Urothelium cell line (cell line): ENCODE data around the gene SLFN13.
"Not testable (repeated sequence)": the region's sequence is repeated elsewhere in the genome, so short reads cannot be mapped to it uniquely, and the experiment has no call there.

Experiments used
- DNase-seq: peaks from one replicate; pipeline ENCODE4 v3.0.0; 2011; ENCODE audit warnings: low spot score, mixed read lengths
- FAIRE-seq: peaks from 2 replicates; lab custom pipeline; 2011; peaks lifted over from hg19 to GRCh38; lab: Jason Lieb, UNC

Gene SLFN13, protein sequence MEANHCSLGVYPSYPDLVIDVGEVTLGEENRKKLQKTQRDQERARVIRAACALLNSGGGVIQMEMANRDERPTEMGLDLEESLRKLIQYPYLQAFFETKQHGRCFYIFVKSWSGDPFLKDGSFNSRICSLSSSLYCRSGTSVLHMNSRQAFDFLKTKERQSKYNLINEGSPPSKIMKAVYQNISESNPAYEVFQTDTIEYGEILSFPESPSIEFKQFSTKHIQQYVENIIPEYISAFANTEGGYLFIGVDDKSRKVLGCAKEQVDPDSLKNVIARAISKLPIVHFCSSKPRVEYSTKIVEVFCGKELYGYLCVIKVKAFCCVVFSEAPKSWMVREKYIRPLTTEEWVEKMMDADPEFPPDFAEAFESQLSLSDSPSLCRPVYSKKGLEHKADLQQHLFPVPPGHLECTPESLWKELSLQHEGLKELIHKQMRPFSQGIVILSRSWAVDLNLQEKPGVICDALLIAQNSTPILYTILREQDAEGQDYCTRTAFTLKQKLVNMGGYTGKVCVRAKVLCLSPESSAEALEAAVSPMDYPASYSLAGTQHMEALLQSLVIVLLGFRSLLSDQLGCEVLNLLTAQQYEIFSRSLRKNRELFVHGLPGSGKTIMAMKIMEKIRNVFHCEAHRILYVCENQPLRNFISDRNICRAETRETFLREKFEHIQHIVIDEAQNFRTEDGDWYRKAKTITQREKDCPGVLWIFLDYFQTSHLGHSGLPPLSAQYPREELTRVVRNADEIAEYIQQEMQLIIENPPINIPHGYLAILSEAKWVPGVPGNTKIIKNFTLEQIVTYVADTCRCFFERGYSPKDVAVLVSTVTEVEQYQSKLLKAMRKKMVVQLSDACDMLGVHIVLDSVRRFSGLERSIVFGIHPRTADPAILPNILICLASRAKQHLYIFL

GRCh38 chr17:35448214-35448898 lies at the start of gene SLFN13:
SLFN13 (minus strand) TSS chr17:35448766; CDS start chr17:35445680, 3,086 bp downstream.
- DNase-seq (peak; percentile 77), FAIRE-seq (peak; percentile 58)

DNA sequence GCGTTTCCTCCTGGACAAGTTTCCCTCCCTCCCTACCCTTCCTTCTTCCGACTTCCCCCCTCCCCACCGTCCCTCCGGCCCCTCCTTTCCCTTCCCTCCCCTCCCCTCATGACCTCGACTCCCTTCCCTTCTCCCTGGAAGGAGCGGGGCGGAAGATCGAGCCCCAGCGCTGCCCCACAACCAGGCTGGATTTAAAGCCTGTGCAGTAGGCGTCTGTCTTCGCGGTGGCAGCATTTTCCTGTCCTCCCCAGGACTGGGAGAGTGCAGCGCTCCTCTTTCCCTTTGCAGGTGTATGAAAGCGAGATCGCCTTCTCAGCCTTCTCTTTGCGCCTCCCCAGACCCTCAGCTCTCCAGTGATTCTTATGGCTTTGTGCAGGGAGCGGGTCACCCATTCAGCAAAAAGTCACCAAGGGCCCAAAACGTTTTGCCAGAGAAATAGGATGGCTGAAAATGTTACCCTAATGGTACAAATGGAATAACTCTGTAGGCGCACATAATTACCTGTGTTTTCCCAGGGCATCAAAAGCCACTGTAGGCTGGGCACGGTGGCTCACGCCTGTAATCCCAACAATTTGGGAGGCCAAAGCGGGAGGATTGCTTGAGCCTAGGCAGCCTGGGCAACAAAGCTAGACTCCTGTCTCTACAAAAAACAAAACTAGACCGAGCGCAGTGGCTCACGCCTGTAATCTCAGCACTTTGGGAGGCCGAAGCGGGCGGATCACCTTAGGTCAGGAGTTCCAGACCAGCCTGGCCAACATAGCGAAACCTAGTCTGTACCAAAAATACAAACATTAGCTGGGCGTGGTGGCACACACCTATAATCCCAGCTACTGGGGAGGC lies 48.1 kb upstream of the SLFN13 start:
- no peak for DNase-seq
- no peak for FAIRE-seq

DNA sequence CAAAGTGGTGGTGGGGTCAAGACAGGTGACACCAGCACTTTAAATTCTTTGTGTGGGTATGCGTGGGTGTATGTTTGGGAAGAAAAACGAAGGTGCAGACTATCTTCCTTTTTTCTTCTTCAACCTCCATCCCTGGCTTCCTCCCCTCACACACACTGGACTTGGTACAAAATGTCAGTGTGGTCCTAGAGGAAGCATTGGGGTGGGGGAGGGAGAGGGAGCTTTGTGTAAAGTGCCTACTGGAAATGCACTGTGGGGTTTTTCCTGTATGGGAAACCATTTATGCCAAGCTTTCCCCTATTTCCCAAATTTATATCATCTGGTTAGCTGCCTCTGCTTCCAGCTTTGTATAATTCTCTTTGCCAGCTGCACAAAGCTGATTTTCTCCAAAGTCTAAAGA lies 44.5 kb upstream of the SLFN13 start:
- FAIRE-seq (peak; percentile 13), DNase-seq (no peak)

GRCh38 chr17:35491417-35491816 lies 42.9 kb upstream of the SLFN13 start:
- FAIRE-seq = peak; percentile 56
- DNase-seq = no peak

DNA sequence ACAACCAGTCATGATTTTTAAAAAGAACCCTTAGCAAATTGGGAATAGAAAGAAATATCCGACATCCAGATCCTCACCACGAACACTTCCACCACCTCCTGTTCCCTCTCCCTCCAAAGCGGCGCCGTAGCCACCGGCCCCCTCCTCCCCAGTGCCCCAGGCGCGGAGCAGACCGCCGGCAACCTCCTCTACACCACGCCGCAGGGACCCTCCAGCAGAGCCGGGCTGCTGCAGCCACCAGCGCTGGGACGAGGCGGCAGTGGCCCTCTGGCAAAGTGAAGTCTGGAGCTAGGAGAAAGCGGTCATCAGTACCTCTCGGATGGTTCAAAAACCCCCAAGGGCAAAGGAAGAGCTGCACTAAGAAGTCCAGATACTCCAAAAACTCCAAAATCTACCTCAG lies 41.4 kb upstream of the SLFN13 start:
- no peak for FAIRE-seq

GRCh38 chr17:35488991-35489390 lies 40.4 kb upstream of the SLFN13 start:
- no peak for FAIRE-seq

More for the DNA sequence above, 41.4 kb upstream of the SLFN13 start:
- no peak for DNase-seq

DNA sequence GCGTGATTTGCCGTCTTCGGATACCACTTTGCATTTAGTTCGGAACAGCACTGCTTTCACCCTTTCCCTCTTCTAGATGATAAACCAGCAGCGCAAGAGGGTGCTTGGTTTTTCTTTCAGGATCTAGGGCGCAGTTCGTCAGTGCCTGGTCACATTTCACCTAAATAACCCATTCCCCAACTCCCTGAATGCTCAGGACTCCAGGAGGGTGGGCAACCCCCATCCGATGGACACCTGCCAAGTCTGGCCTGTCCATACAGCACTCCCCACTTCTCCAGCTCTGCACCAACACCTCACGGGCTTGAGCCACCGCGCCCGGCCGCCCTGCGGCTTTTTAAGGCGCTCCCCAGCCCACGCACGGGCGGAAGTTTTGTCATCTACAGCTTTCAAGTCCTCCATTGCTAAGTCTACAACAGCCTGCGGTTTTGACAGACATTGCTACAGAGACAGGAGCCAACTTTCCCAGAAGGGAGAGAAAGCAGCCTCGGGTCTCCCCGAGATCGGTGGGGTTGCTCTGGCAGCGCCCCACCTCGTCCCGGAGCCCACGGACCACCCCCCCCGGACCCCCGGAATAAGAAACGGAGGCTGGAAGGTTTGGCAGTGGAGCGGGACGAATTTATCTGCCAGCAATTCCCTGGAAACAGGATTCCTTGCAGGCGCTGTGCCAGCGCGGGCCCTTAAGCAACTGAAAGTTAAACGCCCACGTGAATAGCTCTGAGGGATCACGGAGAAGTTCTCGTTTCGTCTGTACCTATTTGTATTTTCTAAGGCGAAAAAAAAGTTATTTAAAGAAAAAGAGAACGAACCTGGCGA lies 38.6 kb upstream of the SLFN13 start:
- DNase-seq (peak; percentile 67), FAIRE-seq (no peak)

More at GRCh38 chr17:35488991-35489390, 40.4 kb upstream of the SLFN13 start:
- no peak for DNase-seq

DNA sequence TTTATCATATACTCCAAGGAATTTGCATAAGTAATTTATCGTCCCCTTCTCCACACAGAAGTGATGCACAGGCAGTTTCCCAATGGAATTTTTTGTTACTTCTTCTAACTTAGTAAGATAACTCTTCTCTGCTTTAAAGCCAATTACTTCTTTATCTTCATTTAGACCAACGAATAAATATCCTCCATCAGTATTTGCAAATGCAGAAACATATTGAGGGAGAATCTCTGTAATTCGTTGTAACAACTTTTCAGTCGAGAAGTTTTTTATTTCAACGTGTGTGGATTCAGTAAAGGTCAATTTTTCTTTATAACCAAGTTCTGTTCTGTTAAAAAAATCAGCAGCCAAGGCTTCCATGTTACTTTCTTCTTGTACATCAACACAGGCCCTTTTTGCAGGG lies 30.7 kb upstream of the SLFN13 start:
- DNase-seq (no peak), FAIRE-seq (no peak)

DNA sequence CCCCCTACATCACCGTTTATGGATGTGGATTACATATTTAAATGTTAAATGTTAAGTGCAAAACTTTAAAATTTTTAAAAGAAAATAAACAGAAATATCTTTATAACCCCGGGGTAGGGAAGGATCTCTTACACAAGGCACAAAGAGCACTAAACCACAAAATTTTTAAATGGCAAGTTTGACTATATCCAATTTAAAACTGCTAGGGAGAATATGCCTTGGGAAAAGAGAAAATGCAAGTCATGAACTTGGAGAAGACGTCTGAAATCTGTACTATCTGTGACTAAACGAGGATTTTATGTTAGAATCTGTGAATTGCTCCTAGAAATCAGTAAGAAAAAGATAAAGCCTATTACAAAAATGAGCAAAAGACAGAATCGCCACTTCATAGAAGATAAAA lies 28.7 kb upstream of the SLFN13 start:
- FAIRE-seq = no peak

DNA sequence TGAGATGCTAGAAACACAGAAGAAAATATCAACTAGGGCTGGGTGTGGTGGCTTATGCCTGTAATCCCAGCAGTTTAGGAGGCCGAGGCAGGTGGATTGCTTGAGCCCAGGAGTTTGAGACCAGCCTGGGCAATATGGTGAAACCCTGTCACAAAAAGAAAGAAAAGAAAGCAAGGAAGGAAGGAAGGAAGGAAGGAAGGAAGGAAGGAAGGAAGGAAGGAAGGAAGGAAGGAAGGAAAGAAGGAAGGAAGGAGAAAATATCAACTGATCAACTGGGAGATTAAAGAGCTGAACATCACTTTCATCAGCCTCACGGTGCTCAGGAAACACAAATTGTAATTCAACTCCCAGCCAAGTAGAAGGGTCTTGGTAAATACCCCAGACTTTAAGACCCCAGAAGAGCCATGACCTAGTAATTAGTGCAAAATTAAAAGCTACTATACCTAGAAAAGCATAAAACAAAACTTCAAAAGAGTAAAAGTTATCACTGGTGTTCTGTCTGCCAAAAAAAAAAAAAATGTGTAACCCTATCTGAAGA lies 27.8 kb upstream of the SLFN13 start:
- FAIRE-seq (no peak), DNase-seq (no peak)

More for the DNA sequence above, 28.7 kb upstream of the SLFN13 start:
- DNase-seq = no peak

GRCh38 chr17:35468475-35468874 lies 19.9 kb upstream of the SLFN13 start:
- FAIRE-seq (no peak), DNase-seq (no peak)

GRCh38 chr17:35467824-35468223 lies 19.3 kb upstream of the SLFN13 start:
- FAIRE-seq (no peak), DNase-seq (no peak)

DNA sequence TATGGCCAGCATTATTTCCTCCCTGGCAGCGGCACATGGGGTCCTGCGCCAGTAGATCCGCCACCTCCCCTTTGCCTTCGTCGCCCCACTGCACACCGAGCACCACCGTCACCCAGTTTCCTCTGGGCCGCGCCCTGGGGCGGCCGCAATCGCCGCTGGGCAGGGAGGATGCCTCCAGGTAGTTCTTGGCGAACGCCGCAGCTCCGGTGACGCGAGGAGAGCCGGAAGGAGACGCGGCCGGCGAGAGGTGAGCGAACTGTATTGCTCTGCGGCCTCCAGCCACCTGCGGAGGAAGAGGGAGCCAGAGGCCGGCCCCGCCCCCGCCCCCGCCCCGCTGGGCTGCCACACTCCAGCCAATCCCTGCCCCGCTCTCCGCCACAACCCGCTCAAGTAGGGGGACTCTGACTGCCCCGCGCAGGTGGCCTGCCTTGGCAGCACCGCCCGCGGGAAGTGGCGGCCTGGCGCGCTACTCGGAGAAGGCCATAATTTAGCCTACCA lies 11.8 kb upstream of the SLFN13 start:
- DNase-seq (no peak), FAIRE-seq (no peak)

DNA sequence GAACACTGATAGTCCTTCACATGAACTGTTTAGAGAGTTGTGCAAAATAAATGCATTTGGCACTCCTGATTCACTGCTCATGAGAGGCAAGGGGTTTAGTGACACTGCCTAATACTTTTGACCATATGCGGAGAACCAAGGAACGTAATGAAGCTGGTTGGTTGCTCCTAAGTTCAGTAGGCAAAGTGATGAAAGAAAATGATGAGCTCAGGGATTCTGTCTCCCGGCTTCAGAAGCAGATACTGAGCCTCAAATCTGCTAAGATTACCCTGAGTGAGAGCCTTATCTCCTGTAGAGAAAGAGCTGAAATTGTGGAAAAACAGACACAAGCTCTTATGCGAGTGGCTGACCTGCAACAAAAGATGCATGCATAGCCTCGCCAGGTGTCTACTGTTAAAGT lies 5.5 kb upstream of the SLFN13 start:
- DNase-seq, FAIRE-seq: not testable (repeated sequence)

DNA sequence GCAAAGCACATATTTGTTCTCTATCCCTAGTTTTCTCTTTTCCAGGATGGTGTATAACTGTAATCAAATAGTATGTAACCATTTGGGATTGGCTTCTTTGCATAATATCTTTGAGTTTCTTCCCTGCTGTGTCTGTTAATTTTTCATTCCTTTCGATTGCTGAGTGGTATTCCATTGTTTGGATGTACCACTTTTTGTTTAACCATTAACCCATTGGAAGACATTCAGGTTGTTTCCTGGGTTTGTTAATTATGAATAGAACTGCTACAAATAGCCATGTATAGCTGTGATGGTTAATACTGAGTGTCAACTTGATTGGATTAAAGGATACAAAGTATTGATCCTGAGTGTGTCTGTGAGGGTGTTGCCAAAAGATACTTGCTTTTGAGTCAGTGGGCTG lies 4.6 kb upstream of the SLFN13 start:
- FAIRE-seq (no peak), DNase-seq (no peak)

- no peak for DNase-seq
- no peak for FAIRE-seq
Measured at GRCh38 chr17:35449371-35449931, 885 bp upstream of the SLFN13 start.

GRCh38 chr17:35448899-35449227 lies 297 bp upstream of the SLFN13 start:
- DNase-seq (no peak), FAIRE-seq (no peak)

GRCh38 chr17:35447499-35447898 lies 1.1 kb downstream of the SLFN13 start:
- peak; percentile 23 for DNase-seq
- no peak for FAIRE-seq

DNA sequence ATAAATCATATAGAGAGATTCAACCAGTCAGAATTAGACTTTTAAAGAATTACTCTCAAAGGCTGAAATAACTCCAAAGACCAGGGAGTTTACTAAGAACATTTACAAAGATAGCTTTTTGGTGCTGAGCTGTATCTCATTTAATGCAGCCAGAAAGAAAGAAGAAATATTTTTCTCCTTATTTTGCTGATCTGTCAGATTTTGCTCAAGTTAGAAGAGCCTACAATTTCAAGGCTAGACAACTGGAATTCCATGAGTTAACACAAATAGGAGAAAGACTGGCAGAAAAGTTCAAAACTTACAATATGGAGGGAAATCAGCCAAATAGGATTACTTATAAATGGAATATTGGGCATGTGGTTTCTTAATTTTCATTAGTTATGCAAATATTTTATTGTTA lies 10.1 kb downstream of the SLFN13 start:
- DNase-seq (no peak), FAIRE-seq (no peak)
